HG03097 (cell line): ENCODE data around the gene RERG.

Source experiments
- ATAC-seq: cut with Tn5 transposase; IDR thresholded peaks from one replicate; pipeline ENCODE4 v1.9.1; 2021; ENCODE audit not compliant: unreplicated experiment, low FRiP score

Gene RERG

DNA sequence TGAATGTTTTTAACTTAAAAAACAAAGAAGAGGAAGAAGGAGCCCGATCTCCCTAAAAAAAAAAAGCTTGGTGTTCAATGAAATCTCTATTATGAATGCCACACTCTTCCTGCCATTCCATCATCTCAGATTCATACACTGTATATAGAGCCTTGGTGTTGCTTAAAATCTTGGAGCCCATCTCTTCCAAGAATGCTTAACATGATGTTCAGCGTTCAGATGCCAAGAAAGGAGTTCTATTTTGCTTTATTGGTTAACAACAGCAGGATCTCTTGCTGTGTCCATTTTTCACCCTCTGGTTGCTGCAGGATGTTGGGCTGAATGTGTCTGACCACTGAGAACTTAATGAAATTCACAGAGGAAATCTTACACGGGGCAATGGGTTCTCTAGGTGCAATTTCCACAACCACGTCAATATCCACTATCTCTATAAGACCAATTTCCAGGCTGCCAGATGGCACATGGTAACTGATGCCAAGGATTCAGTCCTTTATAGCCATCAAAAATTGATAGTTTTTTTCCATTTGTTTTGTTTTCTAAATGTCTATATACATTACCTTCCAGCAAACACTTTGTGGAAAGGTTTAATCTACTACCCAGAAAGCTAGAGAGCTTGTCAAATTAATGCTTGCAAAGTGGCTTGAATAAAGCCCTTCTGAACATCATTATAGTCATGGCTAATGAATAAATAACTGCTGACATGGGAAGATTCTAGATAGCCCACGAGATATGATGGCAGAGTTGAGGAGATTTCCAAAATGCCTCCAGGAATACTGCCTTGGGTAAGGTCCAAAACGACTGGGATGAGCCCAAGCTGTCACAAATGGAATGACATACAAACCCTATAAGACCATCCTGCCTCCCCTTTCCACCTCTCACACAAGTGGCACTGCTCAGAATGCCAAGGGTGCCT lies 26.5 kb downstream of the RERG start:
- ATAC-seq, result no peak

DNA sequence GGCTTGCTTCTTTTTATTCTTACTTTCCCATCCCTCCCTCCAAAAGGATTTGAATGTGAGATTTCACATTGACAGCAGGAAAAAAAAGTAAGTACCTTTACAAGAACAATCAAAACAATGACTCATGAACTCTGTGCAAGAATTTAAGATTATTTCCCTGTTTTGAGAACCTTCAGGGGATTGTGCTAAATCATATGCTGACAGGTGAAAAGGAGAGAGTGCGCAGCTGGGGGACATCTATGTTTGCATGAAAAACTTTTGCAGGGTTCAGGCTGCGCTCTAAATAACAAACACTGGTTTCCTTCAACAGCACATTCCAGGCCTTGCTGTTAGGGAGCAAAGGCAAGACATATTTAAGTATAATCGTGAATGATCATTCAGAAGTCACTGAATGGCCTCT lies 27.3 kb downstream of the RERG start:
- no peak for ATAC-seq

DNA sequence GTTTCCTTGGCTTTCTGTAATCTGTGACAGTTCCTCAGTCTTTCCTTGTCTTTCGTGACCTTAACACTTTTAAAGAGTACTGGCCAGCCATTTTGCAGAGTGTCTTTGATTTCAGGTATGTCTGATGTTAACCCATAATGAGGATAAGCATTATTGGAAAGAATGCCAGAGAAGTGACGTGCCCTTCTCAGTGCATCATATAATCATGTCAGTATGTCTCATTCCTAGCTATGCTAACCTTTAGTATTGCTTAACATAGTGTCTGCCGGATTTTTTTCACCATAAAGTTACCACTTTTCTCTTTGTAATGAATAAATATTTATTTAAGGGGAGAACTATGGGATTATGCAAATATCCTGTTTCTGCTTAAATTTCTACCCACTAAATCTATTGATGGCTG lies 28.5 kb downstream of the RERG start:
- no peak for ATAC-seq

DNA sequence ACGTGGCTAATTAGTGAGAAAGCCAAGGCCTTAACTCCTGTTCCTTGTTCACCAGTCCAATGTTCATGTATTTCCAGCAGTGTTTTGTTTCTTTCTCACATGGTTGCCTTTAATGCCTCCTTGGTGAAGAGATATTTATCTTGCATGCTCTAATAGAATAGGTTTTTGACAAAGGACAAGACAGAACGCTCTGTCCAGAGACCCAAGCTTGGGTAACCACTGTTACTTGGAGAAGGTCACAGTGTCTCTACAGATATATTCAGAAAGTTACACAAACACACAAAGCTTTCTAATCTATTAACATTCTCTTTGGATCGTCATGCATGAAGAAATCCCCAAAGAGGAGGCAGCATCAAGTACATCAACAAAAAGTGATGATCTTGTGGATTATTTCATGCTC lies 33.1 kb downstream of the RERG start:
- no peak for ATAC-seq

DNA sequence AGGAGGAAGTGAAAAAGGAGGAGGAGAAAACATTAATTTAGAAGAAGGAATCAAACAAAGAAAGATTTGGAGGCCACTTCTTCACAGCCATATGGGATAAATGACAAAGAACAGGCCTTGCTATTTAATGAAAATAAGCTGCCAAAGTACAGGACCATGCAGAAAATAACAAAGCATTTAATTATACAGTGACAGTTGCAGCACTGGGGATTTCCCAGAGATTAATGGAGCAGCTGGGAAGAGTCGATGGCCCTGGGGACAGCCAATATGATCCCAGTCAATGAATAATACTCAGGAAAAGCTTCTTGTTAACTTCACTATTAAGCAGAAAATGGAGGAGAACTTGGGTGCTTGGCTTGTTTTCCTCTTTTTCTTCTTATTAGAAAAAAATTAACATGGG lies 34.6 kb downstream of the RERG start:
- ATAC-seq, result no peak

DNA sequence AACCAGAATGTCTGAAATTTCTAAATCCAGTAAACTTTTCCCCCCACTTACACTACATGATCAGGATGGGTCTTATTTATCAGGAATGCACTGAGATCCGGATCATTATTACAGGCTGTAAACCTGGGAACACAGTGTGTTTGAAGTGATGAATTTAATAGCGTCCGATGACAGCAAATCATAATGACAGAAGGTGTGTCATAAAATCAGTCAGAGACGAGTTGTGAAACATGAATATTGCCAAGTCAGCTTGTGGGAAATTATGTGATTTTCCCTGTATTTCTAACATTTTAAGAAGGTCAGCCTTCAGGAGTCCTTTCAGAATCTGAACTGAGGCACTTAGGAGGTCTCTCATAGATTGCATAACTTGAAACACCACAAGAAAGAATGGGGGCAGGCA lies 36.7 kb downstream of the RERG start:
- no peak for ATAC-seq

DNA sequence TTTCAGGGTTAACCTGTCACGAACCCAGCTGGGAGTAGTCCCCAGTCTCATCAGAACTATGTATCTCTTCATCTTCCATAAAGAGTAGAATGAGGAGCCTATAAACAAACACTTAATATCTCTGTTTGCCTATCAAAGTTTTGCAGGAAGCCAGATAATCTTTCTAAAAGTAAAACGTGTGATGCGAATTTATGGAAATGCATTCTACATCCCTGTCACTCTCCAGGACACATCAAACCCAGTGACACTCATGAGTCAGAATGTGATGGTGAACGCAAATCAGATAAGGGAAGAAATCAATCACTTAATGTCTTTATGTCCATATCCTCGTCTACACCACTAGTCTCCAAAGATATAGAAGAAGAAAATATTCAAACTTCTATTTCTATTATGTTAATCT lies 37.4 kb downstream of the RERG start:
- ATAC-seq, result no peak

DNA sequence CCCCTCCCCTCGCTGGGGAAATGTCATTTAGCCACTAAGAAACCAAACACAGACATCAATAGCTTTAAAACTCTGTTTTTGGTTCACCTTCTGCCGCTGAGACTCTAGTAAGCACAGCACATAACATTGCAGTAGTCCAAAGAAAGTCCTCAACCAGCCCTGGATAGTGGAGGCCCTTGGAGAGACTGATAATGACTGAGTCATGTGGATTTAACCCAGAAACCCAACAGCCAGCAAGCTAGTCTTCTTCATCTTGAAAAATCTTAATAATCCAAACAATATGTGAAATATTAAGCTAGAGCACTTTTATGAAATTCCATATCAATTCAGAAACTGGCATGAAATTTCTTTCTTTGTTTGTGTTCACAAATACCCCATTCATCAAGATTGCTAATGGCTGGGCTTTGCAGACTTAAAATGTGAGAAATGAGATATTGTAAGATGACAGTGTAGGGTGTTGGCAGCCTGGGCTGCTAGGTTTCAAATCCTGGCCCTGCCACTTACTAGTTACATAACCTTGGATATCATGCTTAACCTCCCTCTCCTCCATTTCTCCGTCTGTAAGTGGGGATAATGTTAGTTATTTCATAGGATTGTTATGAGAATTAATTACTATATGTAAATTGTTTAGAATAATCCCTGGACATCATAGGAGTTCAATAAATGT lies 40.1 kb downstream of the RERG start:
- ATAC-seq, result no peak

DNA sequence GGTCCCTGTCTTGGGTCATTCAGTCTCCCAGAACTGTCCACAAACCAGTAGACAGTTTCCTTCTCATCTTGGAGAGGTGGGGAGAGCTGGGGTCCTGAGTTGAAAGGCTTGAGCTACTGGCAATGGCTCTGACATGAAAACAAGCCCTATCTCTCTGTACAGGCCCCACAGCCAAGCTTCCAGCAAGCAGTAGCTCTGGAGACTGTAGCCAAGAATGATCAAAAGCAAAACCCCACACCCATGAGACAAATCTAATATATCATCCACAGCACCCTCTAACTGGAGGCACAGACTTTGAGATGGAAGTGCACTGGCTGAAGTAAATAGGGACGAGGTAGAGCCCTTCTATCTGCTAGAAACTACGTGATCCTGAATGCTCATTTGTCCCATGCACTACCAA lies 40.9 kb downstream of the RERG start:
- ATAC-seq, result no peak

DNA sequence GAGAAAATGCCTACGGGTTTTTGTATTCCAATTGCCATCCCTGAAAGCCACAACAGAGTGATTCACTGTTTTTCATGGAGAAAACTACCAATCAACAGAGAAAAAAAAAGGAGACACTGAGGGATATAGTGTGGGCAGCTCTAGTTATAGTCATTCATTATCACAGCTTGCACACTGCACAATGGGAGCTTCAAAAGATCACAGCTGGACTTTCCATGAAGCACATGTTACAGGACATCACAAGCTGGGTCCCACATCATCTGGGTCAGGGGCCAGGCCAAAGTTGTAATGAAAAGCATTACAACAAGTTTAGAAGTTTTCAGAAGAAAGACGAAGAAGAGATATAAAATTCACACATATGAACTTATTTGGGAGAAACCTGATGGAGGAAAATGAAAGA lies 41.5 kb downstream of the RERG start:
- no peak for ATAC-seq

DNA sequence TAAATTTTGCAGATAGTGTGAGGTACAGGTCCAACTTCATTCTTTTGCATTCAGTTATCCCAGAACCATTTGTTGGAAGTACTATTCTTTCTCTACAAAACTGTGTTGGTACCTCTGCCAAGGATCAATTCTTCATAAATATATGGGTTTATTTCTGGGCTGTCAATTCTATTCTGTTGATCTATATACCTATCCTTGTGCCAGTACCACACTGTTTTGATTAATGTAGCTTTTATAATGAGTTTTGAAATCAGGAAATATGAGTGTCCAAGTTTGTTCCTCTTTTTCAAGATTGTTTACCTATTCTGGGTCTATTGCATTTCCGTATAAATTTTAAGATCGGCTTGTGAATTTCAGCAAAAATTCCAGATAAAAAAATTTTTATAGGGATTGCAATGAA lies 48.1 kb downstream of the RERG start:
- no peak for ATAC-seq

DNA sequence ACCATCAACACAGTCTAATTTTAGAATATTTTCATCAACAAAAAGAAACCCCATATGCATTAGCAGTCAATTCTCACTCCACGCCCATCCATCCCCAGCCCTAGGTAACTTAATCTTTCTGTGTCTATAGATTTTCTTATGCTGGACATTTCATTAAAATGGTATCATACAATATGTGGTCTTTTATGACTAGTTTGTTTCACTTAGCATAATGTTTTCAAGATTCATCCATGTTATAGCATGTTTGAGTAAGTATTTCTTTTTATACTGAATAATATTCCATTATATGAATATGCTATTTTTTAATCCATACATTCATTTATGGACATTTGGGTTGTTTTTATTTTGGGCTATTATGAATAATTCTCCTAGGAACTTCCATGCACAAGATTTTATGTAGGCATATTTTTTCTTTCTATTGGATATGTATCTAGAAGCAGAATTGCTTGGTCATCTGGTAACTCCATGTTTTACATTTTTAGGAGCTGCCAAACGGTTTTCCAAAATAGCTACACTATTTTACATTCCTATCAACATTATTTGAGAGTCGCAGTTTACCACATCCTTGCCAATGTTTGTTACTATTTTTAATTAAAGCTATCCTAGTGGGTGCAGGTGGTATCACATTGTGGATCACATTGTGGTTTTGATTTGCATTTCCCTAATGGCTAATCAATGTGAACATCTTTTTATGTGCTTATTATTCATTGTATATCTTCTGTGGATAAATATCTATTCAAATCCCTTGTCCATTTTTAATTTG lies 49.0 kb downstream of the RERG start:
- ATAC-seq, result no peak

DNA sequence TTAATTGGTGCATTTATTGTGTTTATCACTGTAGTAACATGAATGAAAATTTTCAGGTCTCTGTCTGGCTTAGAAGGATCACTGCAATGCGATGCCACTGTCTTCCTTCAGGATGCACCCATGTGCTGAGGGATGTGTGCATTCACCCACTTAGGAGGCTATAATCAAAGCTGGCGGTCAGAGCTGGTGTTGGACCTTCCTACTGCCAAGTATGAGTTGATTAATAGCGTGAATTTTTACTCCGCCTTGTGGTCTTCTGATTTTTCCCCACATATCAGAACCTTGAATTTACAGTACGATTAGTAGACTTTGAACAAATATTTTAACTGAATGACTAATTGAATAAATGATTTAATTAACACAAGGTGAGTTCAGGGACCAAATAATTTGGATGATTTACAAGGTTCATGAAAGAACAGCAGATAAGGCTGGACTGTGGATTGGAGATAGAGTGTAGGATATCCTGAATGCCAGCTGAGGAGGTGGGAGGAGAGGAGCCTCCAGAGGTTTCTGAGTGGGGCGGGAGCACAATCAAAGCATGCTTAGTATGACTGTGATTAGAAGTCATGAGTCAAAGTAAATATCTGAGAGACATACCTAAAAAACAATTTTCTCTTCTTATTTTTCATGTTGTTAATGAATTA lies 50.1 kb downstream of the RERG start:
- ATAC-seq, result no peak

DNA sequence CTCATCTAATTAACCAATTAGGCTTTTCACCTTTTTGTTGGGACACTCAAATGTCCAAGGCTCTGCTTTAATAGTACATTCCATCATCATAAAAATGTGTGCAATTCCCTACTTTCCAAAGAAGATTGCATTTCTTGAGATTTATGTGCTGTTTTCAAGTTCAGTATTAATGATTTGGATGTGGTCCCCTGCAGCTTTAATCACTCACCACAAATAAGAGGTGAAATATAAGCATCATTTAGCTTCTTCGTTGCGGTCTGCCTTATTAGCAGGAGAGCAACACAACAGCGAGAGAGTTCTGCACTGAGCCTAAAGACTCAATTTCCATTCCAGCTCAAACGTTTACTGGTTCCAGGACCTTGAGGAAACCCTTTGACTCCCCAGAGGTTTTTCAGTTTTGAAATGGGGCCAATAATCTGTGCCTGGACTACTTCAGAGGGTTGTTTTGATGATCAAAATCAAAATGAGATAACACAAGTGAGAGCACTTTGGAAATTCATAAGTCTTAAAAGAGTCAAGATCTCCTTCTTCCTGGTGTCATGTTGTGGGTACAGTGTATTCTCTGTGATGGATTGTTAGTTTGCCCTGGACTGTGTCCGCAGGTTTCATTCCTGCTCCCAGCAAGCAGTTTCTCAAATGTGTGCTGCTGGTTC lies 53.1 kb downstream of the RERG start:
- no peak for ATAC-seq

DNA sequence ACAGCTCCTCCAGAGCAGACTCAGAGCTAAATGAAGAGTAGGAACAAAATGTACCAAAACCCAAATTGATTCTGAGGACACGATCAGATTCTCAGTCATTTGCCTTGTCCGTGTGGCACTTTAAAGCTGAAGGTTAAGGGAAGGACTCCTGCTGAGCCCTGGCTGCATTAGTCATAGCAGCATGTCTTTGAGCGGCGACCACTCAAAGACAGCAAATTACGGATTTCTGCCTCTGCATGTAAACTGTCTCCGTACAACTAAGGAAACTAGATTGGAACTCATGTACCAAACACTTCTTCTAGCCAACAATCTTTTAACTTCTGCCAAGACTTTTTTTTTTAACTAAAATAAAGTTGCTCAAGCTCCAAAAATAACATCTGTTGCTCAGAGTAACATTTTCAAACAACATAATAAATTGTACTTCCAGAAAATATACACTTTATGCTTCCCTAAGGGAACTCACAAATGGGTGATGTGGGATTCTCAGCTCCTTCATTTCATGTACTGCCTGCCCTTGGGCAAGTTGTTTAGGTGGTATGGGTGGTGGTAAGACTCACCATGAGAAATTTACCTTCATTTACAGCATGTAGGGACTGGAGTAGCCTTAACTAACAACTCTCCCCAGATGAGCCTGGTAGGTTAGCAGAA lies 56.1 kb downstream of the RERG start:
- ATAC-seq, result no peak

DNA sequence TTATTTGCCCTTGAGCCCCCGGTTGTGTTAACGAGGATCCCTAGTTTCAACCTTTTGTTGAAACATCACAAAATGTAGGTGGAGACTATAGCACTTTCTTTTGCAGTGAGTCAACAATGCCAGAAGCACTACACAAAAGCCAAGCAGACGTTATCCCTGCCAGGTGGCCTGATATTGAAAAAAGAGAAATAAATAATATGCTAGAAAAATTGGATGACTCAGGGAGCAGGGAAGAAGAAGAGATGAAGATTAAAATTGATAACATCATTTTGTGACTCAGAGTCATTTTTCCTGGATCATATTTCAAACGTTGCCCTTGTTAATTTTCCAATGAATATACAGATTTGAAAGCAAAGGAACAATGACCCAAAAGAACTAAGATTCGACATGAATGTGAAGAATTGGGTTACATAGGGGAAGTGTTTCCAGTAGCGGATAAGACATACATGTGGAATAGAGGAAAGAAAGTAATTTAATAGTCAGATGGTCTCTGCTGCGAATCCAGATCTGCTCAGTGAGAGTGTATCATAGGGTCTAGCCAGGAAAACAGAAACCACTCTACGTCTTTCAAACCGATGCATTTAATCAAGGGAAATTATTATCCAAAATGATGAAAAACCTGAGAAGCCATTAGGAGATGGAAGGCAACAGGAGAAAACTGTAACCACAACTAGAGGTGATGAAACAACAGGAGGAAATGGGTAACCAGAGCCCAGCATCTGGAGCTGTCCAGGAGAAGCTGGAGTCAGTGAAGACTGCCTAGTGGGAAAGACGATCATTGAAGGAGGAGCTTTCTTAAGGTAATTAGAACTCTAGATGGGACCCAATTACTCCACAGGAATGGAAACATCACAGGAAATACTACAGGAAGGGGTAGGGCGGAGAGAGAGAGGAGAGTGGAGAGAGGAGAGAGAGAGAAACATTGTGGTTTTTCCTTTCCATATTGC lies 57.9 kb downstream of the RERG start:
- no peak for ATAC-seq

DNA sequence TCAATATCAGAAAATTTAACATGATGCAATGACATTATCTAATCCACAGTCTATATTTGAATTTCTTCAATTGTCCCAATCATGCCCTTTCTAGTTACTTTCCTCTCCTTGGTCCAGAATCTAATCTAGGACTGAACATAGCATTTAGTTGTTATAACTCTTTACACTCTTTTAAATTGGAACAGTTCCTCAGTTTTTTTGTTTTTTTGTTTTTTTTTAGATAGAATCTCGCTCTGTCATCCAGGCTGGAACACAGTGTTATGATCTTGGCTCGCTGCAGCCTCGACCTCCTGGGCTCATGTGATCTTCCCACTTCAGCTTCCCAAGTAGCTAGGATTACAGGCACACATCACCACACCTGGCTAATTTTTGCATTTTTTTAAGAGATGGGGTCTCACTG lies 63.1 kb downstream of the RERG start:
- no peak for ATAC-seq

DNA sequence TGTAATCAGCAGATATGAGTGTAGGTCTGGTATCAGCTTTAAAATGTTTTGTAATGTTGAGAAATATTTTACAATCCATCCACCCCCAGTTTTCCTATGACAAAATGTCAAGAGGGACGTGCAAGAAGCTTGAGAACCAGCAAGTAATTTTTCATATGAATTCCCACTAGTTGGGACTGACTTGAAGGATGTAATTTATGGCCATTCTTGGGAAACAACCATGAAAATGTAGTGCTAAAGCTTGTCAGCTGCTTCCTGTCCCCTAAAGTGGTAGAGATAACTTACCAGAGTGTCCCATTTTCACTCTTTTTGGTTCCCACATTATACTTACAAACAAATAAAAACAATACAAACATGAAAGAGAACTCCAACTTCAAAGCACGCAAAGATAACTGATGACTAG lies 63.9 kb downstream of the RERG start:
- ATAC-seq, result no peak

DNA sequence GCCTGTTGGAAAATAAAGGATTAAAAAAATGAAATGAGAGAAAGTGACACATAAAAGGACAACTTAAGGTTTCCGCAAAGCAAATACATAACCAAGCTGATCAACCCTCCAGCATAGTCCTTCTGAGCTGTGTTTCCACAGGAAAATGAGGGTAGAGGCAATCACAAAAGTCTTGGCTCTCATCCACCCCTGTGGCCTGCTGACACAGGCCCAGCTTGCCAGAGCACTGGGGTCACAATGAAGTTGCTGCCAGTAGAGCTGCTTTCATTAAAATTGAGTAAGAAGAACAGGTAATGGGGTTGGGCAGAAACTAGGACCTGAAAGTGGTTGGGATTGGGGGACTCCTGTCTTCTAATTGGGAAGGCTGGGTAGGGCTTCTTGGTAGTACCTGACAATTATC lies 65.9 kb downstream of the RERG start:
- no peak for ATAC-seq
